Osteocyte (in vitro differentiated cells): Measurements from ENCODE around the gene BANK1. TPM values are rescaled to one million over a fixed set of nuclear protein-coding genes. Genes with fewer than 3 reads are reported as not detected.

ENCODE experiments used
- DNase-seq: peaks from one replicate; pipeline ENCODE4 v3.0.0; 2021; ENCODE audit warnings: mixed read lengths; ENCODE audit not compliant: unreplicated experiment; ENCODE audit errors: extremely low spot score
- H3K27ac Mint-ChIP-seq: one replicate; pipeline ENCODE4 v1.8.0; 2021; ENCODE audit warnings: mild to moderate bottlenecking, mixed read lengths; ENCODE audit not compliant: unreplicated experiment
- H3K27me3 Mint-ChIP-seq: one replicate; pipeline ENCODE4 v1.8.0; 2021; ENCODE audit warnings: mixed read lengths; ENCODE audit not compliant: unreplicated experiment
- H3K36me3 Mint-ChIP-seq: one replicate; pipeline ENCODE4 v1.8.0; 2021; ENCODE audit warnings: mixed read lengths; ENCODE audit not compliant: unreplicated experiment
- H3K4me1 Mint-ChIP-seq: one replicate; pipeline ENCODE4 v1.8.0; 2021; ENCODE audit warnings: mixed read lengths; ENCODE audit not compliant: unreplicated experiment
- H3K4me3 Mint-ChIP-seq: one replicate; pipeline ENCODE4 v1.8.0; 2021; ENCODE audit warnings: mild to moderate bottlenecking, moderate library complexity, mixed read lengths; ENCODE audit not compliant: unreplicated experiment
- H3K9me3 Mint-ChIP-seq: one replicate; pipeline ENCODE4 v1.8.0; 2021; ENCODE audit warnings: mixed read lengths; ENCODE audit not compliant: unreplicated experiment
- CTCF ChIP-seq: fragments of 200-600 bp; sonication (generic); IDR thresholded peaks from 2 replicates; pipeline ENCODE4 v1.5.0; 2021; ENCODE audit warnings: antibody characterized with exemption, mild to moderate bottlenecking, moderate library complexity
- total RNA-seq: library from RNA; stranded (reverse); gene quantifications from 2 replicates; pipeline ENCODE4 v1.2.1, GENCODE V29; 2021

BANK1 gene
- total RNA-seq, 1 donor from 2014 or later = 1.0 TPM

- H3K9me3 Mint-ChIP-seq = no peaks in the 10 kb centered on the region
- no peaks in the 10 kb centered on the region for H3K36me3 Mint-ChIP-seq
- TF ChIP-seq CTCF = no peak
- no peak overlapping the region for H3K4me3 Mint-ChIP-seq
- H3K27ac Mint-ChIP-seq = peak overlapping the region; percentile 32
- peaks cover 11% of the 10 kb centered on the region for H3K4me1 Mint-ChIP-seq
- H3K27me3 Mint-ChIP-seq = no peaks in the 10 kb centered on the region
- DNase-seq = no peak
Observed at GRCh38 chr4:101806914-101807313, 16.4 kb downstream of the BANK1 start.

GRCh38 chr4:101807351-101807750 is 16.8 kb downstream of the BANK1 start:
- Mint-ChIP-seq H3K4me1 (peaks cover 11% of the 10 kb centered on the region), H3K27me3 (no peaks in the 10 kb centered on the region), H3K27ac (peak overlapping the region; percentile 32), H3K4me3 (no peak overlapping the region), H3K9me3 (no peaks in the 10 kb centered on the region), H3K36me3 (no peaks in the 10 kb centered on the region)
- DNase-seq = no peak
- no peak for TF ChIP-seq CTCF

- Mint-ChIP-seq H3K27ac (no peak overlapping the region), H3K4me1 (peaks cover 5% of the 10 kb centered on the region), H3K9me3 (no peaks in the 10 kb centered on the region), H3K36me3 (no peaks in the 10 kb centered on the region), H3K4me3 (no peak overlapping the region), H3K27me3 (no peaks in the 10 kb centered on the region)
- no peak for TF ChIP-seq CTCF
- no peak for DNase-seq
Observed at GRCh38 chr4:101813604-101814003, 23.1 kb downstream of the BANK1 start.

- Mint-ChIP-seq H3K4me3 (no peak overlapping the region), H3K36me3 (no peaks in the 10 kb centered on the region), H3K4me1 (peaks cover 10% of the 10 kb centered on the region), H3K9me3 (peaks cover 6% of the 10 kb centered on the region), H3K27ac (peak overlapping the region; percentile 55), H3K27me3 (no peaks in the 10 kb centered on the region)
- DNase-seq = no peak
- no peak for TF ChIP-seq CTCF
Observed at GRCh38 chr4:101818362-101818761, 27.8 kb downstream of the BANK1 start.

- Mint-ChIP-seq H3K9me3 (peaks cover 6% of the 10 kb centered on the region), H3K36me3 (no peaks in the 10 kb centered on the region), H3K27ac (no peak overlapping the region), H3K4me3 (no peak overlapping the region), H3K27me3 (no peaks in the 10 kb centered on the region), H3K4me1 (peaks cover 14% of the 10 kb centered on the region)
- no peak for TF ChIP-seq CTCF
- DNase-seq = no peak
Observed at GRCh38 chr4:101823864-101824263, 33.3 kb downstream of the BANK1 start.
